Activated effector memory CD4-positive, alpha-beta T cell treated with Interleukin-2 at 50 U/mL for 16 hours (primary cell): ENCODE data around the gene TTN.

ENCODE experiments used
- DNase-seq: peaks from one replicate; pipeline ENCODE4 v3.0.0-alpha.2; 2020

The TTN gene

GRCh38 chr2:178811045-178811444 is 3.8 kb upstream of the TTN start:
- DNase-seq = no peak

- DNase-seq = no peak
Observed at GRCh38 chr2:178810422-178810821, 3.2 kb upstream of the TTN start.

GRCh38 chr2:178806543-178806942 is 680 bp downstream of the TTN start:
- no peak for DNase-seq

- DNase-seq = no peak
Observed at GRCh38 chr2:178805457-178805856, 1.8 kb downstream of the TTN start.

GRCh38 chr2:178804791-178805190 is 2.4 kb downstream of the TTN start:
- no peak for DNase-seq

GRCh38 chr2:178800510-178800909 is 6.7 kb downstream of the TTN start:
- DNase-seq = no peak

GRCh38 chr2:178799305-178799704 is 7.9 kb downstream of the TTN start:
- no peak for DNase-seq

- DNase-seq = no peak
Observed at GRCh38 chr2:178796079-178796677, 11.0 kb downstream of the TTN start.

- DNase-seq = no peak
Observed at GRCh38 chr2:178787934-178788333, 19.3 kb downstream of the TTN start.

GRCh38 chr2:178787155-178787554 is 20.1 kb downstream of the TTN start:
- DNase-seq = no peak

- no peak for DNase-seq
Observed at GRCh38 chr2:178783889-178784288, 23.3 kb downstream of the TTN start.

- no peak for DNase-seq
Observed at GRCh38 chr2:178782236-178782635, 25.0 kb downstream of the TTN start.

GRCh38 chr2:178777577-178777976 is 29.6 kb downstream of the TTN start:
- DNase-seq = no peak

- no peak for DNase-seq
Observed at GRCh38 chr2:178776751-178777150, 30.5 kb downstream of the TTN start.

- no peak for DNase-seq
Observed at GRCh38 chr2:178775975-178776374, 31.2 kb downstream of the TTN start.

GRCh38 chr2:178770518-178770917 is 36.7 kb downstream of the TTN start:
- no peak for DNase-seq

GRCh38 chr2:178767094-178768060 is 39.8 kb downstream of the TTN start:
- DNase-seq = no peak

- no peak for DNase-seq
Observed at GRCh38 chr2:178764097-178764496, 43.1 kb downstream of the TTN start.

- no peak for DNase-seq
Observed at GRCh38 chr2:178761759-178762371, 45.4 kb downstream of the TTN start.

- no peak for DNase-seq
Observed at GRCh38 chr2:178756843-178757242, 50.4 kb downstream of the TTN start.

GRCh38 chr2:178756343-178756742 is 50.9 kb downstream of the TTN start:
- no peak for DNase-seq

- DNase-seq = no peak
Observed at GRCh38 chr2:178747767-178748166, 59.5 kb downstream of the TTN start.

GRCh38 chr2:178734518-178734917 is 72.7 kb downstream of the TTN start:
- DNase-seq = no peak

GRCh38 chr2:178733975-178734374 is 73.2 kb downstream of the TTN start:
- DNase-seq = no peak
